ENCODE data around the gene SF3A2.

SF3A2 gene

GRCh38 chr19:2268480-2268830 lies 31.8 kb downstream of the SF3A2 start:
- peaks cover 40% of the 10 kb centered on the region for H4K20me1 ChIP-seq (ENCODE audit: insufficient read depth, low read length, poor library complexity, severe bottlenecking)
- no peaks in the 10 kb centered on the region for H3K9me2 ChIP-seq (replicated peaks; ENCODE audit: low read depth, low read length)
- H3K9ac ChIP-seq (ENCODE audit: low read depth, low read length, poor library complexity, severe bottlenecking), result peak overlapping the region; percentile 78
- H3K4me1 ChIP-seq (ENCODE audit: insufficient read depth, low read length, poor library complexity, severe bottlenecking), result peaks cover 29% of the 10 kb centered on the region
- peaks cover 41% of the 10 kb centered on the region for H3K79me2 ChIP-seq (ENCODE audit: insufficient read depth, low read length)
- H3K36me3 ChIP-seq (ENCODE audit: insufficient read depth, low read length), result peaks cover 15% of the 10 kb centered on the region; the same call in 1 of the 2 replicates
- TF ChIP-seq CTCF (conservative IDR thresholded peaks at IDR 0.05; ENCODE audit: low read length) (no peak), EZH2phosphoT487 (IDR thresholded peaks at IDR 0.05; ENCODE audit: borderline replicate concordance) (no peak)
- H3F3A ChIP-seq (ENCODE audit: low read depth), result peaks cover 17% of the 10 kb centered on the region
- H3K4me2 ChIP-seq (ENCODE audit: low read depth, low read length, poor library complexity, severe bottlenecking), result peak overlapping the region; percentile 81
- H3K27me3 ChIP-seq (ENCODE audit: insufficient read depth, low read length, poor library complexity, severe bottlenecking), result peaks cover 12% of the 10 kb centered on the region
- H3K4me3 ChIP-seq (ENCODE audit: low read length, poor library complexity, severe bottlenecking), result peak overlapping the region; percentile 94
- H3K9me3 ChIP-seq (ENCODE audit: insufficient read depth, low read depth, low read length), result no peaks in the 10 kb centered on the region
- H2AFZ ChIP-seq (ENCODE audit: low read length), result peak overlapping the region; percentile 90

GRCh38 chr19:2268861-2269243 lies 32.2 kb downstream of the SF3A2 start:
- TF ChIP-seq CTCF (conservative IDR thresholded peaks at IDR 0.05; ENCODE audit: low read length) (no peak), EZH2phosphoT487 (IDR thresholded peaks at IDR 0.05; ENCODE audit: borderline replicate concordance) (no peak)
- Histone ChIP-seq H3K4me3 (ENCODE audit: low read length, poor library complexity, severe bottlenecking) (peak overlapping the region; percentile 94), H3K4me2 (ENCODE audit: low read depth, low read length, poor library complexity, severe bottlenecking) (peak overlapping the region; percentile 81), H3K79me2 (ENCODE audit: insufficient read depth, low read length) (peaks cover 43% of the 10 kb centered on the region), H3K36me3 (ENCODE audit: insufficient read depth, low read length) (peaks cover 15% of the 10 kb centered on the region; the same call in 1 of the 2 replicates), H3K9ac (ENCODE audit: low read depth, low read length, poor library complexity, severe bottlenecking) (peak overlapping the region; percentile 78), H3K9me3 (ENCODE audit: insufficient read depth, low read depth, low read length) (no peaks in the 10 kb centered on the region), H3F3A (ENCODE audit: low read depth) (peaks cover 18% of the 10 kb centered on the region), H3K27me3 (ENCODE audit: insufficient read depth, low read length, poor library complexity, severe bottlenecking) (peaks cover 12% of the 10 kb centered on the region), H3K4me1 (ENCODE audit: insufficient read depth, low read length, poor library complexity, severe bottlenecking) (peaks cover 29% of the 10 kb centered on the region), H4K20me1 (ENCODE audit: insufficient read depth, low read length, poor library complexity, severe bottlenecking) (peaks cover 42% of the 10 kb centered on the region), H2AFZ (ENCODE audit: low read length) (peak overlapping the region; percentile 90), H3K9me2 (replicated peaks; ENCODE audit: low read depth, low read length) (no peaks in the 10 kb centered on the region)

- H2AFZ ChIP-seq (ENCODE audit: low read length), result no peak overlapping the region
- H3K4me2 ChIP-seq (ENCODE audit: low read depth, low read length, poor library complexity, severe bottlenecking), result peak overlapping the region; percentile 81
- H4K20me1 ChIP-seq (ENCODE audit: insufficient read depth, low read length, poor library complexity, severe bottlenecking), result peaks cover 49% of the 10 kb centered on the region
- TF ChIP-seq EZH2phosphoT487 (IDR thresholded peaks at IDR 0.05; ENCODE audit: borderline replicate concordance) (no peak), CTCF (conservative IDR thresholded peaks at IDR 0.05; ENCODE audit: low read length) (peak; percentile 12; the same call in 1 of the 2 replicates)
- H3K9me3 ChIP-seq (ENCODE audit: insufficient read depth, low read depth, low read length), result no peaks in the 10 kb centered on the region
- H3K79me2 ChIP-seq (ENCODE audit: insufficient read depth, low read length), result peaks cover 49% of the 10 kb centered on the region
- H3K4me1 ChIP-seq (ENCODE audit: insufficient read depth, low read length, poor library complexity, severe bottlenecking), result peaks cover 34% of the 10 kb centered on the region
- H3K36me3 ChIP-seq (ENCODE audit: insufficient read depth, low read length), result peaks cover 19% of the 10 kb centered on the region; the same call in 1 of the 2 replicates
- H3K4me3 ChIP-seq (ENCODE audit: low read length, poor library complexity, severe bottlenecking), result peak overlapping the region; percentile 94
- peak overlapping the region; percentile 96 for H3K9ac ChIP-seq (ENCODE audit: low read depth, low read length, poor library complexity, severe bottlenecking)
- H3F3A ChIP-seq (ENCODE audit: low read depth), result peaks cover 18% of the 10 kb centered on the region
- H3K27me3 ChIP-seq (ENCODE audit: insufficient read depth, low read length, poor library complexity, severe bottlenecking), result peaks cover 12% of the 10 kb centered on the region
- no peaks in the 10 kb centered on the region for H3K9me2 ChIP-seq (replicated peaks; ENCODE audit: low read depth, low read length)
Measured at GRCh38 chr19:2269244-2270156, 32.9 kb downstream of the SF3A2 start.
